Measurements from ENCODE around the gene MGAT3.

Gene MGAT3

DNA sequence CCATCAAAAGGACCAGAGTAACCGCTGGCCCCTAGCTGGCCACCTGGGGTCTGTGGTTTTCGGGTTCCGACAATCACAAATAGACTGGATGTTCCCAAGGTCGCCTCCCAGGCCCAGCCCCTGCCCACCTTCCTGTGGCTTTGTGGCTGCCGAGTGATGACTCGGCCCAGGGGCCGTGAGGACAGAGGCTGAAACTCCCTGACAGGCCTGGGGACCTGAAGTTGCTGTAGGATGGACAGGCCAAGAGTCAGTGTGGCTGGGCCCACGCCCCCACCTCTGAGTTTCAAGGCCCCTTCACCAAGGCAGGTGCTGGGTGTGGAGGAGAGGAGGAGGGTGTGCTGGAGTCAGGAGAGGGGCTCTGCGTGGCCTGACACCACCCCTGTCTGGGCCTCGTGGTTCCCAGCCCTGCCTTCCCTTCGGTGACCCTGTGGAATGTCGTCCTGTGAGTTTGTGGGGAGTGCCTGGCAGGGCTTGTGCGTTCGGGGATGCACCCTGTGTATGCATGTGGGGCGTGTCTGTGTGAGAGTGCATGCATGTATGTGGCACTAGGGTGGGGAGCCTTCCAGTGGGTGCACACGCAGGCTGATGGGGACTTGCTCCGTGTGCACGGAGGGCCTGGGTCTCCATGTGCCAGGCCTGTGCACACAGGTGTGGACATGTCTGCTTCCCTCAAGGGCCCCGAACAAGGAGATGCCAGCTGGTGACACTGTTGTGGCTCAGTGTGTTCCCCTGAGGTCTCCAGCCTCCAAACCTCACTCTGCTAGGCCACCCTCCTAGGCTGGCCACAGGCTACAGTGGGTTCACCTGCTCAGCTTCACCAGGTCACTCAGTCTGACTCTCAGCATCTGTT is 8.4 kb upstream of the MGAT3 start:
- DNase-seq (ENCODE audit: low read depth in 1 of 2, low spot score in 1 of 2): no peak

DNA sequence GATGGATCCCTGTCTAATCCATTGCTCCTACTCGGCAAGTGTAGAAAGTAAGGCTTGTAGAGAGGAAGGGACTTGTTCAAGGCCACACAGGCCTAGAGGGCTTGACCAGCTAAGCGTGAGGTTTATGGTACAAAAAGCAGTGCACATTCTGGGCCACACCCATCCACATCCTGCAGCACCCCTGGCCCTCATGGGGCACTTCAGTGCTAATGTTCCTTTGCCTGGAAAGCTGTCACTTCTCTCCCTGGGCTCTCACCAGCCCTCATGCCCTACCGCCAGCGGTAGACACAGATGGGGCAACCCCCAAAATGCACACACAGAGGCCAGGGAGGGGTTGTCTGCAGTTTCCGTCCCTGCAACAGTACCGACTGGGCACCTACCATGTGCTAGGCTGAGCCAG is 7.1 kb upstream of the MGAT3 start:
- DNase-seq (ENCODE audit: low read depth in 1 of 2, low spot score in 1 of 2): no peak

DNA sequence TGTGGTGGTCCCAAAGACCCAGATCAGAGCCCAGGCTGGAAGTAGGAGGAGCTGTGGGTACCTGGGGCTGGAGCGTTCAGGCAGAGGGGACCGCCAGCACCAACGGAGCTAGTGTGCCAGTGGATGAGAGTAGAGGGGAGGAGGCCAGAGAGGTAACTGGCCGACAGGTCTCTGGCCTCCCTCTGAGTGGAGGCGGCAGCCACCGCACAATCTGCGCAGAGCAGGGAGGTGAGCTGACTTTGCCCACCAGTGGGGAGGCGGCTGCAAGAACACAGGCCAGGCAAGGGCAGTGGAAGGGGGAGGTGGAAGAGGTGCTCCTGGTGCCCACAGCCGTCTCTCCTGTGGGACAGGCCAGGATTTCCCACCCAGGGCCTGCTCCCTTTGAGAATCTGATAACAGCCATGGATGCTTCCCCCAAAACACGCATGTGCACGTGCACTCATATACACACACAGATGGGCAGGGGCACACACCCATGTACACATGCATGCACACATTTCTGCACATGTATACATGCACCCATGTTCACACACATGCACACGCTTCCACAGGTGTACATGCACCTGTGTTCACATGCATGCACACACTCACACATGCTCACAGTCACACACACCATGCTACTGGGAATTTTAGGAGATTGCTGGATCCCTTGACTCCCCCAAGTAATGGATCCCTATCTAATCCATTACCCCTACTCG is 6.4 kb upstream of the MGAT3 start:
- DNase-seq (ENCODE audit: low read depth in 1 of 2, low spot score in 1 of 2): no peak

DNA sequence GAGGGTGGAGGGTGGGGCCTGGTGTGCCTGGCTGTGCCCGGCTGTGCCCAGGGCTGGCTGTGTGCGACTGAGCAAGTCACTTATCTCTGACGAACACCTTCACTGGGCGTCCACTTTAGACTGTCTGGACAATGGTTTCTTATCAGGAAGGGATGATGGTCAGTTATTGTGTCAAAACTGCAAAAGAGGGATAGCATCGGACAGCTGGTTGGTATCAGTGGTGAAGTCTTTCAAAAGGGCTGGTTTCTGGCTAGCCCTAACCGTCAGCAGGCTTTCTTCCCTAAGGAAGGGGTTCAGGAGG is 4.1 kb upstream of the MGAT3 start:
- no peak for DNase-seq (ENCODE audit: low read depth in 1 of 2, low spot score in 1 of 2)

DNA sequence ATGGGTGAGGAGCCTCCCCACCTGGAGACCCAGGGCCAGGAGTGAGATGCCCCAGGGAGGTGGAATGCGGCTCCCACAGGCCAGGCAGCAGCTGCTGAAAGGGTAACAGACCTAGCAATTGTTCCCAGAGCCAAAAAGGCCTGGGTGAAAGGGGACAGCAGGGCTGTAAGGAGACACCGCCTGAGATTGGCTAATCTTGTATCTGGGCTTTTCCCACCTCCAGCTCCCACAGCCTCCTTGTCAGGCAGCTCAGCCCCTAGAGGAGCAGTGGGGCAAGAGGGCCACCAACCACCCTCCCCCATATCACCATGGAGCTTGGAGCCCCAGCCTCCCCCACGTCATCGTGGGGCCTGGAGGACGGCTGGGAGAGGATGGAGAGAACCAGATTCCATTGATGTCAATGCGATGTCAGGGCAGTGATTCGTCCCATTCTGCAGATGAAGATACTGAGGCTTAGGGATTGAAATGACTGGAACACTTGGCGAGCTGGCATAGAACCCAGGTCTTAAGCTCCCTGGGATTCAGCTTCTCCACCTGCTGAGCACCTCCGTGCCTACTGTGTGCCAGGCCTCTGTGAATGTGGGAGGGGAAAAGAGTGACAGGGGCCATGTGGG is 2.9 kb upstream of the MGAT3 start:
- no peak for DNase-seq (ENCODE audit: low read depth in 1 of 2, low spot score in 1 of 2)

DNA sequence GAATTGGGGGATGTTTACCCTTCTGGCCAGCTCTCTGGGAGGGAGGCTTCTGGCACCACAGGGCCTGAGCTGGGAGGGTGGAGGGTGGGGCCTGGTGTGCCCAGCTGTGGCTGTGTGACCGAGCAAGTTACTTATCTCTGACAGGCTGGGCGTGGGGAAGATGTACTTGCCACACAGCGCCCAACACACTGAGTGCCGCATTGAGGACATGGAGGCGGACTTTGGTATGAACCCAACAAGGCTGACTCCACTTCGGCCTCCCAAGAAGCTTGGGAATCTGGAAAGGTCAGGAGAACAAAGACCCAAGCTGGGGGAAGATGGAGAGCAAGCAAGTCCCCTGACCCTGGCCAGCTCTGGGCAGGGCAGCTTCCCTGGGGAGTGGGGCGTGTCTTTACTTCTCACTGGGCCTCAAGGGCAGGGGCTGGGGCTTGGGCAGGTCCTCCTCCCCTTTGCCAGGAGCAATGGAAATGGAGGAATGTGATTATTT is 2.4 kb upstream of the MGAT3 start:
- DNase-seq (ENCODE audit: low read depth in 1 of 2, low spot score in 1 of 2): no peak

DNA sequence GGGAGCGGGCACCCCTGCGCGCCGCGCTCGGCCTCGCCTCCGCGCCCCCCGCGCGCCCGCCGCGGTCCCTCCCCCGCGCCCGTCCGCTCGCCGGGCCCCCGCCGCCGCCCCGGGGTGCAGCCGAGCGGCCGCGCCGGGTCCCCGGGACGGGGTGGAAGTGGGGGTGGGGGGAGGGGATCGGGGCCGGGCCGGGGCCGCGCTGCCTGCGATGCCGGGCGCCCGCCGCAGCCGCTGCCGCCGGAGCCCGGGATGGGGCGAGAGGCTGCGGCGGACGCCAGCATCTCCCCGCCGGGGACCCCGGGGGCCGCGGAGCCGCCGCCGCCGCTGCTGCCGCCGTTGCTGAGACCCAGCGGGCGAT is 365 bp downstream of the MGAT3 start:
- no peak for DNase-seq (ENCODE audit: low read depth in 1 of 2, low spot score in 1 of 2)

DNA sequence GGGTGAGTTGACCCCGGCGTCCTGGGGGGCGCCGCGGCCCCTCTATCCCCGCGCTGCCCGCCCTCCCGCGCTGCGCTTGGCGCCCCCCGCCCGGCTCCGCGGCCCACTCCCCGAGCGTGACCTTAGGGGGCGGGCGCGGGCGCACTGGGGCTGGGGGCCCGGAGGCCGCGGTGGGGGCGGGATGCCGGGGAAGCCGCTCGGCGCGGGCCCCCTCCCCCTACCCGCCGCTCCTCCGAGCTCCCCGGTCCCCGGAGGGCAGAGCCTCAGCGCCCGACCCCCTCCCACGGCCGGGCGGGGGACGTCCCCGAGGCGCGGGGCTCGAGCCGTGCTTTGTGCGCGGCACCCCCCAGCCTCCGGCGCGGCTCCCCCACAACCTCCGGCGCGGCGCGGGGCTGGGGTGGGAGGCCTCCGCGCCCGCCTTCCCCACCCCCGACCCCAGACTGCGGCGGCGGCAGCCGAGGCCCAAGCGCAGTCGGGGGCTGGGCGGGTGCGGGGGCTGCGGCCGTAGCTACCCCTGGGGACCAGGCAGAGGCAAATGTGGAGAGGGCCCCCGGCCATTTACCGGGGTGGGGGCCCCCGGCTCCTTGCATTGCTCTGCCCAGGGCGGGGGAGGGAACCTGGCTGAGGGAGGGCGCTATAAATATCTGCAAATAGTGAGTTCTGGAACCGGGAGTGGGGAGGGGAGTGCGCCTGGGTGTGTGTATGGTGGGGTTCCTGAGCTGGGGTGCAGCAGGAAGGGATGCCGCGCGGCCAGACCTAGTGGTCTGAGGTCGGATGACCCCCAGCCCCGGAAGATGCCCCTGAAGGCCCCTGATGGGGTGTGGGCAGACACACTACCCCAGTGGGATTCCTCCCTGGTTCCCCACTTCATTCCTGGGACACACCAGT is 988 bp downstream of the MGAT3 start:
- DNase-seq (ENCODE audit: low read depth in 1 of 2, low spot score in 1 of 2): no peak

DNA sequence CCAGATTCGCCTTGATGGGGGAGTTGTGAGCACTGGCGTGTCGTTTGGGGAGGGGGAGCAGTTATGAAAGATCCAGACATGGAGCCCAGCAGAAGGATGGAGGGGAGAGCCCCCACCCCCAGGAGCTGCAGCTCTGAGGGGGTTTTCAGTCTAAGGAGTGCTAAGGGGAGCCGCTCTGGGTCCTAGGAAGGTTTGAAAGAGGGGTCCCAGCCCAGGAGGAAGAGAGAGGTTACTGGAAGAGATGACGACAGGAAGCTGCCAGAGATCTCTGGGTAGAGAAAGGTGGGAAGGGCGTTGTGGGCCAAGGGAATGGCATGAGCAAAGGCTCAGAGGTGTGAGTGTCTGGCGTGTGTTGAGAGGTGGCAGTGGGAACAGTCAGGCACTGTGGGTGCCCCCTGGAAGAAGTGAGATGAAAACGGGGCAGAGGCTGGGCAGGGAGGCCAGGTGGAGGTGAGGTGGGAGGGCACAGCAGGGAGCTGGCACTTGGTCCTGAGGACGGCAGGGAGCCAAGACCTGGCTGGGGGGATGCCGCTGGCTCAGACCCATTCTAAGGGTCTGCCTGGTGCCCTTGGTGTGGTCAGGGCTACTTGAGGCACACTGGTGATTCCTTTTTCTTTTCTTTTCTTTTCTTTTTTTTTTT is 1.8 kb downstream of the MGAT3 start:
- DNase-seq (ENCODE audit: low read depth in 1 of 2, low spot score in 1 of 2): no peak

DNA sequence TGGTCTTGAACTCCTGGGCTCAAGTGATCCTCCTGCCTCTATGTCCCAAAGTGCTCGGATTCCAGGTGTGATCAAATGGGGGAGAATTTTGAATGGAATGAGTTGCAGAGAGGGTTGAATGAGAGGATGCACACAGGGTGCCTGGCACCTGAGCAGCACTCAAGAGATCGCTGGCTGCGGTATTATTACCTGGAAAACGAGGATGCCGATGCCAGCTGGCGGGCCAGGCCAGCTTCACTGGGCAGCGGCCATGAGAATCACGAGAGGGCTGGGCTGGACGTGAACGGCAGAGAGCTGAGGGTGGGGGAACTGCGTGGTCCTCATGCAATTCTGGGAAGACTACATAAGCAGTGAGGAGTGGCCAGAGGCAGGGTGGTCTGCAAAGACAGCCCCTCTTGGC is 2.9 kb downstream of the MGAT3 start:
- DNase-seq (ENCODE audit: low read depth in 1 of 2, low spot score in 1 of 2): no peak

DNA sequence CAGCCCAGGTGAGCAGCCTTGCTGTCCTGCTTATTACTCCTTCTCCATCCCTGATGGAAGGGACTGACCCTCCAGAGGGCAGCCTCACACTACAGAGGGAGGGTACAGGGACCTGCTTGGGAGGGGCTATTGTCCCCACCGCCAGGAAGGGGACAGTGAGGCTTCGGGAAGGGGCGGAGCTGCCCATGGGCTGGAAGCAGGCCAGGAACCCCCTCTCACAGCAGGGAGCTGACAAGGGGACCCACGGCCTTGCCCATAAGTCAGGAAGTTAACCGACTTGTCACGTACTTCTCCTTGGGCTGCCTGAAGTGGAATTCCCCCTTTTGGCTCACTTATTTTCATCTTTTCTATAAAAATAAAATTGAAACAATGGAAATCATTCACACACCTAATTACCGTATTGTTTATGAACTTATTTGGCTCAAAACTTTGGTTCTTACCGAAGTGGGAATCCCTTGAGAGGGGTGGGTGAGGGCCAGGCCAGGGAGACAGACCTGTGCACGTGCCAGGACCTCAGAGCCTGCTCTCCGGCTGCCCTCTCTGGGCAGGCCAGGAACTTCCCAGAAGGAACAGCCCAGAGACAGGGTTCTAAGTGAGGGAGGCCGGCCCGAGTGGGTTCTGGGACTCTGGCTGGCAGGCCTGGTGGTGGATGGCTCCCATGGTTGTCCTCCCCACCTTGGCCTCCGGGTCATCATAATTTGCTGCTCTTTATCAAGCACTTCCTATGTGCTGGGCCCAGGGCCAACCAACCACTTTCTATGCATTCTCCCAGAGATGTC is 5.8 kb downstream of the MGAT3 start:
- DNase-seq (ENCODE audit: low read depth in 1 of 2, low spot score in 1 of 2): no peak

DNA sequence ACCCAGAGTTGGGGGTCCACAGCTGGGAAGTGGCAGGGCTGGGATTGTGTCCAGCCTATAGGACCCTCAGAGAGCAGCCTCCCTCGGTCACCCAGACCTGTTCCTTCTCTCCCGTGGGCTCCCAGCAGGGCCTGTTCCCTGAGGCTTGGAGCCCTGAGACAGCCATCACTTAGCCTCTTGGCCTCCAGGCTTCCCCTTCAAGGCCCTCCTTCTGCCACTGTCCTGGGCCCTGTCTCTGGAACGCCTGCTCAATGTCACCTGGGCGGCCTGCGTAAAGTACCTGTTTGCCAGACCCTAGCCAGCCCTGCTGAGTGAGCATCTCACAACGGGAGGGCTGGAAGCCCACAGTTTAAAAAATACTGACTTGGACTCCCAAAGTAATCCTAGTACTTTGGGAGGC is 6.5 kb downstream of the MGAT3 start:
- no peak for DNase-seq (ENCODE audit: low read depth in 1 of 2, low spot score in 1 of 2)

DNA sequence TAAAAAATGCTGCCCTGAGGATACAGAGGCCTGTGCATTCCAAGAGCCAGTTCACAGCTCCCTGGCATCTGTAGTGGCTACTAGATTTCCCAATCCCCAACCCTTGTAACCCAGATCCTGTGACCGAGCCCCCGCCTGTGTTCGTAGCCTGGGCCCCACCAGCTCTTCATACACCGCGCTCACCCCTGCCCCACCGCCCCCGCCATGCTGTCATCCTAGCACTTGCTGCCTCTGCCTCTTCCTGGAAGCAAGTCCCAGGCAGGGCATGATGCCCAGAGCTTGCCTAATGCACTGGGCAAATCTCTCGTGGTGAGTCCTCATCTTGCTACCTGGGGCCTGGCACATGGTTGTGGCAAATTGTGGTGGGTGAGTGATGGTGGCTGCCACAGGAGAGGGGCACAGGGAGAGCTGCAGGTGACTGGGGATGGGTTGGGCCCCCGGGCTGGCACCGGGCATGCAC is 7.1 kb downstream of the MGAT3 start:
- no peak for DNase-seq (ENCODE audit: low read depth in 1 of 2, low spot score in 1 of 2)

DNA sequence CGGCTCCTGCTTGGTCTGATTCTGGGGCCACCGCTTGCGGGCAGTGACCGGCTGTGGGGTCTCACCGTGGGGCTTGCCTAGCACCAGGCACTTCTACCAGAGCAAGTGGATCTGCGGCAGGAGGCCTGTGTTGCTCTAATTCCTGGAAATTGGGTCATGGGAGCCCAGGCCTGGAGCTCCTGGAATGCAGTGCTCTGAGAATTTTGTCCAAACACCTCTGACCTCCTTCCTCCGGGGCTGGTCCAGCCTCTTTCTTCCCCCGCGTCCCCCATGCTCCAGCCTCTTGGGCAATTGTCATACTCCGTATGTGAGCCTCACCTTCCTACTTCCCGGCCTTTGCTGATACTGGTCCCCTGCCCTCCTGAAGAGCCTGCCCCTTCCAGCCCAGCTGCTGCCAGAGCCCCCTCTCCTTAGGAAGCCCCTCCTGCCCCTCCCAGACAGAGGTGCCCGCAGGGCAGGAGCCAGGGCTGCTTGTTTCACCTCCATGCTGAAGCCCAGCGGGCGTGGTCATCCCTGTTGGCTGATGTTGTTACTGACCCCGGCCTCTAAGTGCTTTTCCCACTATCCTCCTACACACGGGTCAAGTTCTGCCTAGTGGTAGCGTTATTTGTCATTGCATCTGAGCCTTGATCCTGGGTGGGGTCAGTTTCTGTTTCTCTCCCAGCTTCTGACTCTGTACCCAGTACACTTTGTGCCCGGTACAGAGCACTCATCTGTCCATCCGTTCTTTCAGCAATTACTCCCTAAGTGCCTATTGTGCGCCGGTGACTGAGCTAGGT is 9.6 kb downstream of the MGAT3 start:
- DNase-seq (ENCODE audit: low read depth in 1 of 2, low spot score in 1 of 2): no peak

DNA sequence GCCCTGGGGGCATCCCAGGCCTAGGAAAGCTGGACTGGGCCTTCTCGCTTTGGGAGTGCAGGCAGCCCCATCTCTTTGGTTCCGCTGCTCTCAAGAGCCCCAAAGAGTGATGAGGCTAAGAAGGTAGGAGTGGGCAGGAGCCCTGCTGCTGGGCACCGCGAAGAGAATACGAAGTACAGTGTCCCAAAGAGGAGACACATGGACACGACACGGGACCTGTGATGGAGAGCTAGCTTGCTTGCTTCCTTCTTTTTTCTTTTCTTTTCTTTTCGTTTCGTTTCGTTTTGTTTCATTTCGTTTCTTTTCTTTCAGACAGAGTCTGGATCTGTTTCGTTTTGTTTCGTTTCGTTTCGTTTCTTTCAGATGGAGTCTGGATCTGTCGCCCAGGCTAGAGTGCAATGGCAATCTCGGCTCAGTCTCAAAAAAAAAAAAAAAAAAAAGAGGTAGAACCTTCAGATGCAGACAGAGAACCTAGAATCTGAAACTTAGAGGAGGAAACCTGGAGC is 10.6 kb downstream of the MGAT3 start:
- no peak for DNase-seq (ENCODE audit: low read depth in 1 of 2, low spot score in 1 of 2)

DNA sequence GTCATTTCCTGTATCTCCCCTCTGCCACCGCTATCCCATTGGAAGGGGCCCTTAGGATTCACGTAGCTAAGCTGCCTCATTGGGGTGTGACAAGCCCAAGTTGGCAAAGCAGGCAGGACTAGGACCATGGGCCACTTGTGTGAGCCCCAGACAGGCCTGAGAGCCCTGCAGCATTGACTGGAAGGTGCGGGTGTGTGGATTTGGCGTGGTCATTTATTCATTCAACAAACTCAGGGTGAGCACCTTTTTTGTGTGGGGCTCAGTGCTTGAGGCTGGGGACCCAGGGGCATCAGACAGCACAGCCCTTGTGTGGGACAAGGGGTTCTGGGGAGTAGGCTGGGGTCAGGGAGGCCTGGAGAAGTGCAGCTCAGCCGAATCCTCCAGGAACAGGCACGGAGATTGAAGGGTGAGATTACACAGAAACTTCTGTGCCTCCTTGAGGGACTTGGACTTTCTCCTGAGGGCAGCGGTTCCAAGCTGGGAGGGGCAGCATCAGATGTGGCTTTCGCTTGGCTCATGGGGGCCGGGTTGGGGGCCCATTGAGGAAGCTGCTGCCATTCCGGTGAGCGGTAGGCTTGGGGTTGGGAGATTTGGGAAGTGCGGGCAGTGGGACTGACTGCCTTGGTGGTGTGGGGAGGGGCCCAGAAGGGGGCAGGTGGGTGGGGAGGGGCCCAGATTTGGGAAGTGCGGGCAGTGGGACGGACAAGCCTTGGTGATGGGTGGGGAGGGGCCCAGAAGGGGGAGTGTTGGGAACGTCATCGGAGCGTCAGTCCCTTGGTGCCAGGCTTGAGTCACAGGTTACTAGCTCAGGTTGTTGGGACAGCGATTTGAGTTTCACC is 11.9 kb downstream of the MGAT3 start:
- no peak for DNase-seq (ENCODE audit: low read depth in 1 of 2, low spot score in 1 of 2)

DNA sequence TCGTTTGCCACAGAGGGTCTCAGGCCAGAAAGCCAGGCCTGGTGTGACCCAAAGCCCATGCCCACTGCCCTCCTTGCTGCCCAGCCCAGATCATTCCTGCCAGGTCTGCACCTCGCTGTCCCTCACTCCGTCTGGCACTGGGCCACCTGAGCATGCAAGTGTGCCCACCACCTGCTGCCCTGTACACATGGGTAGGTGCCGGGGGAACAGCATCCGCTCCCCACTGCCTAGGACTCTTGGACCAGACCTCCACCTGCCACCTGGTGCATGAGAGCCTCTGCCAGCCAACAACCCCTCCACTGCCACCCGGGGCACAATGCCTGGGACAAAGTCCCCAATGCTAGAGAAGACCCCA is 12.5 kb downstream of the MGAT3 start:
- DNase-seq (ENCODE audit: low read depth in 1 of 2, low spot score in 1 of 2): no peak

DNA sequence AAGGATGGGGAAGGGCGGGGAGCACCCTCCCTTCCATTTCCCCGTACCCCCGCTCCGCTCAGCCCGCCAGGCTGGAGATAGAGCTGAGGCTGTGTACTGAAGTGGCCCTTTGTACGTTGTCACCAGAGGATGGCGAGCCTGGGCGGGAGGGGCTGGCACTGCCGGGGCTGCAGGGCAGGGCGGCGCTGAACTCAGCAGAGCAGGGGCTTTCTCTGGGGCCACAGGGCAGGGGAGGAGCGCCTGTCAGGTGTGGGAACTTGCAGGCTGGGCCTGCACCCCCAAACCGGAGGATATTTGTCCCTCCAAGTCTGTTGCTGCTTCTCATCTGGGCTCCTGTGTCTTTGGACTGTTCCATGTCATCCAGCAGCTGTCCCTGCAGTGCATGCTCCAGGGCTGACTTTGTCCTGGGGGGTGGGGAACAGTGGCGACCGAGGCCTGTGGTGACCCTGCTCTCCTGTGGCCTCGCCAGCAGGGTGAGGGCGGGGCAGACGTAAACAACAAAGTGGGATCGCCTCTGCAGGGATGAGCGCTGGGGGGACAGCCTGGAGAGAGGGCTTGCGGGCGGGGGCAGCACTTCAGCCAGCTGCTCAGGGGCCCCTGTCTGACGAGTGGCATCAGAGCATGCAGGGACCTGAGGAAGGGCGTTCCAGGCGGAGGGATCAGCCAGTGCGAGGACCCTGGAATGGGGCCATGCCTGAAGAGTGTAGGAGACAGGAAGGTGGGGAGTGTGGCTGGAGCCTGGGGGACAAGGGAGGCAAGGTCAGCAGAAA is 13.1 kb downstream of the MGAT3 start:
- no peak for DNase-seq (ENCODE audit: low read depth in 1 of 2, low spot score in 1 of 2)
